ENCODE measurements around the gene REXO5.

DNA sequence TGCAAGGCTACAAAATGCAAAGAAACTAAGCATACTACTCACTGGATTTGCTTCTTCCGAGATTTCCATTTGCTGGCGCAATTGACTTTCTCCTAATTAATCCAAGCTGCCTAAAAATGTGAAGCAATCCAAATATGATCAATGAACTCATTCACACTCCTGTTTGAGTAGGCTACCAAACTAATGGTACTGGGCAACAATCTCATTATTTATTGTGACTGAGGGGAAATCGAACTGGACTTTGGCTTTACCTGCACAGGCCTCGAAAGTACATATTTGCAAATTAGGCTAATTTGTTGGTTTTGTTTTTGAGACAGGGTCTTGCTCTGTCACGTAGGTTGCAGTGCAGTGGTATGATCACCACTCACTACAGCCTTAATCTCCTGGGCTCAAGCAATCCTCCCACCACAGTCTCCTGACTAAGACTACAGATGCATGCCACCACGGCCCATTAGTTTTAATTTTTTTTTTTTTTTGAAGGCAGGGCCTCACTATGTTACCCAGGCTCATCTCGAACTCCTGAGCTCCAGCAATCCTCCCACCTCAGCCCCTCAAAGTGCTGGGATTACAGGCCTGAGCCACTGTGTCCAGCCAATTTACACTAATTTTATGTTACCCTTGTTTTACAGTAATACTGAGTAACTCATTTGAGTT, 2.6 kb upstream of the REXO5 start:
- no peak for TF ChIP-seq TOX (CRISPR knock-in tag; IDR thresholded peaks at IDR 0.05; ENCODE audit: borderline replicate concordance)
- no peak for TF ChIP-seq RARB (CRISPR knock-in tag; IDR thresholded peaks at IDR 0.05)
- no peak for TF ChIP-seq SNAI2 (CRISPR knock-in tag; IDR thresholded peaks at IDR 0.05)

All from SK-N-SH treated with all-trans-retinoic acid at 6 μM for 48 hours (cell line).